GM18517 (cell line): ENCODE measurements around the gene KCNK13.

ENCODE experiments used
- ATAC-seq: cut with Tn5 transposase; IDR thresholded peaks from one replicate; pipeline ENCODE4 v1.9.1; 2021; ENCODE audit warnings: mild to moderate bottlenecking, moderate library complexity; ENCODE audit not compliant: unreplicated experiment

The KCNK13 gene

GRCh38 chr14:90118027-90118426 is 56.2 kb downstream of the KCNK13 start:
- ATAC-seq, result no peak

DNA sequence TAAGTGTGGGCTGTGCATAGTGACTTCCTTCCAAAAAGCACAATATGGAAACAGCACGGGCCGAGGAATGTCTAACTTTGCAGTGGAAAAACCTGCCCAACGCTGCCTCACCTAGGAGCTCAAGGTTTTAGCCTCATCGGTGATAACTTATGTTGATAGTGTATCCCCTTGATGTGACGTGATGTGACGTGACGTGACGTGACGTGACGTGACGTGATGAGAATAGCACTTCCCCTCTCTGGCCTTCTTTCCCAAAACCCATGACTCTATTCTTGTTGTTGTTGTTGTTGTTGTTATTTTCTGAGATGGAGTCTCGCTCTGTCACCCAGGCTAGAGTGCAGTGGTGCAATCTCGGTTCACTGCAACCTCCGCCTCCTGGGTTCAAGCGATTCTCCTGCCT is 64.5 kb downstream of the KCNK13 start:
- no peak for ATAC-seq

- ATAC-seq, result no peak
Observed at GRCh38 chr14:90132821-90133570, 71.2 kb downstream of the KCNK13 start.

GRCh38 chr14:90136904-90137303 is 75.1 kb downstream of the KCNK13 start:
- ATAC-seq, result no peak

- ATAC-seq, result no peak
Observed at GRCh38 chr14:90137807-90138206, 76.0 kb downstream of the KCNK13 start.

GRCh38 chr14:90139199-90139598 is 77.4 kb downstream of the KCNK13 start:
- ATAC-seq, result no peak

DNA sequence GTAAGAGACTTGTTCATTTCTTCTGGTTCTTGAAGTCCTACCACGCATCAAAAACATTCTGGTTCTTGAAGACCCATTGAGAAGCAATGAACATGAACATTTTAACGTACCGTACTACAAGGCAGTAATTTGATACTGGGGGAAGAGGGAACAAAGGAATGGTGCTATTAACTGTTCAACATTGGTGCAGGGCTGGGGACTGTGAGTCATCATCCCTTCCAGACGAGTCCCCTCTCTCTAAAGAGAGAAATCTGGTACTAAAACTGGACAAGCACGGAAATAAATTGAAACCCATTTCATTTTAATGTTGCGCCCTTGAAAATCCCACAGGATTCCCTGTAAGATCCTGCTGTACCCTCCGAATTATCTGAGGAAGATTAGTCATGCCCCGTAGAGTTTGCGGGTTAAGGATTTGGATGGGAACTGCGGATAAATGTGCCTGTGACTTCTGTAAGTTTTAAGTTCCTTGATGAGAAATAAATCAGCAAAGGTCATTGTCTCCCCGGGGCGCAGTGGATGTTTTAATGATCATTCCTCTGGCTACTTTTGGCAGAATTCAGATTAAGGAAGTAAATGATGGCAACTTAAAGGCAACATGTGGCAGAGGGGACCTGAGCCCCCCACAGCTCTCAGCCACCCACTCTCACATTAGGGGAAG is 78.6 kb downstream of the KCNK13 start:
- ATAC-seq, result no peak

DNA sequence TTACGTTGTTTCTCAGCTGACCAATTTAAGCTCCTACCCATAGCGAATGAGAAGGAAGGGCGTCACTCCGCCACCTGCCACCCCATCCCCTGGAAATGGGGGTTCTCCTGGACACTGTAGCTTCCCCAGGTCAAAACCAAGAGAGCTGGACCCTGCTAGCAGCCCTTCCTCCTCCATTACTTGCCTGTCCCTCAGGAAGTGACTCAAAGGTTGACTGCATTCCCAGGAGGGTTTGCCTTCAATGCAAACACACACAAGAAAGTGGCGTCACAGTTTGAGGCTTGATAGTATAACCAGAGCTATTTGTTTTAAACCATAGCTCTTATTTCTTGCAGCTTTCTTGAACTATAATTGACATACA is 79.1 kb downstream of the KCNK13 start:
- ATAC-seq, result no peak

DNA sequence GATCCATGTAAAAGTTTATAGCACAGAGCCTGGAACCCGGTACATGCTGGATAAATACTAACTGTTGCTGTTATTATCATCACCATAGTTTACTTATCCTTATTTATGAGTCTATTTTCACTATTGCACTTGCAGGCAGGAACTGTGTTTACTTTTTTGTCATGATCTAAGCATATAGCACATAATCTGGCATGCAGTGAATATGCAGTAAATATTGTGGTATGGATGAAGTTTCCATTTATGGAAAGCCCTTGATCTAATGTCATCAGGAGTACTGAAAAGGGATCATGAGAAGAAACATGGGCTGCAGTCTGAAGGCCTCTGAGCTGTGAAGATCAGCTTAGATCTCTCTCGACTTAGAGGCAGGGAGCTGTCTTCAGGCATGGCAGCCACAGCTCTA is 91.6 kb downstream of the KCNK13 start:
- ATAC-seq, result no peak

DNA sequence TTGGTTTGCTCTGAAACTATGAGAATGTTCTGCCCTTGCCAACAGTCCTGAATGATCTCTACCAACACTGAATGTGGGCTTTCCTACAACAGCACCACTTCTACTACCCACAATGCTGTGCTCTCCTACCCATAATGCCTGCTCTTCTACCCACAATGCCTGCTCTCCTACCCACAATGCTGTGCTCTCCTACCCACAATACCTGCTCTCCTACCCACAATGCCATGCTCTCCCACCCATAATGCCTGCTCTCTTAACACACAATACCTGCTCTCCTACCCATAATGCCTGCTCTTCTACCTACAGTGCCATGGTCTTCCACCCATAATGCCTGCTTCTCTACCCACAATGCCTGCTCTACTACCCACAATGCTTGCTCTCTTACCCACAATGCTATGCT is 92.3 kb downstream of the KCNK13 start:
- ATAC-seq, result no peak

GRCh38 chr14:90159146-90159545 is 97.4 kb downstream of the KCNK13 start:
- no peak for ATAC-seq

GRCh38 chr14:90159688-90160087 is 97.9 kb downstream of the KCNK13 start:
- no peak for ATAC-seq

GRCh38 chr14:90161129-90161528 is 99.3 kb downstream of the KCNK13 start:
- ATAC-seq, result no peak

DNA sequence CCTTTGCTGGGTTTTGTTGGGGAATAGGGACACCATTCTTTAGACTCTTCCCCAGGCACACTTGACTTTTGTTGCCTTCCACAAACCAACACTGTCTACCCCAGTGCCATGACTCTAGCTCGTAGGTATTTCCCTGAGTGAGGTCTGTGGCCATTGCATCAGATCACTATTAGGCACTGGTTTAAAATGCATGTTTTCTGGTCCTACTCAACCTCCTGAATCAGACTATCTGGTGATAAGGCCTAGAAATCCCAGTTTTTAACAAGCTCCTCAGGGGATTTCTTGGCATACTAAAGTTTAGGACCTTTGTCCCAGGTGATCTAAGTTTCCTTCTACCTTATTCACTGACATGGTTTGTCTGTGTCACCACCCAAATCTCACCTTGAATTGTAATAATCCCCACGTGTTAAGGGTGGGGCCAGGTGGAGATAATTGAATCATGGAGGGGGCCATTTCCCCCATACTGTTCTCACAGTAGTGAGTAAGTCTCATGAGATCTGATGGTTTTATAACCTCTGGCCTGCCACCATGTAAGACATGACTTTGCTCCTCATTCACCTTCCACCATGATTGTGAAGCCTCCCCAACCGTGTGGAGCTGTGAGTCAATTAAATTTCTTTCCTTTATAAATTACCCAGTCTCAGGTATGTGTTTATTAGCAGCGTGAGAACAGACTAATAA is 106.8 kb downstream of the KCNK13 start:
- no peak for ATAC-seq

DNA sequence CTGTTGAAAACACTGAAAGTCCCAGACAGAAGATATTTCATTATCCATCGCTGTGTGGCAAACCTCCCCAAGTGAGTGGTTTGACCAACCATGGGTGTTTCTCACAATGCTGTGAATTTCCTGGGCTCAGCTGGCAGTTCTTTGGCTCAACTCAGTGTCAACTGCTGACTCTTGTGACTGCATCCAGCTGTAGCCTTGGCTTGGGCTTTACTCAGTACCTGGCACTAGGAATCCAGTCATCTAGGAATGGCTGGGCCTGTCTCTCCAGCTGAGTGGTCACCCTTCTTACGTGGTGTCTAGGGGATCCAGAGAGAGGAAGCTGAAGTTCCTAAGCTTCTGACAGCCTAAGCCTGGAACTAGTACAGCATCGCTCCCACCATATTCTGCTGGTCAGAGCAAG is 113.8 kb downstream of the KCNK13 start:
- no peak for ATAC-seq

DNA sequence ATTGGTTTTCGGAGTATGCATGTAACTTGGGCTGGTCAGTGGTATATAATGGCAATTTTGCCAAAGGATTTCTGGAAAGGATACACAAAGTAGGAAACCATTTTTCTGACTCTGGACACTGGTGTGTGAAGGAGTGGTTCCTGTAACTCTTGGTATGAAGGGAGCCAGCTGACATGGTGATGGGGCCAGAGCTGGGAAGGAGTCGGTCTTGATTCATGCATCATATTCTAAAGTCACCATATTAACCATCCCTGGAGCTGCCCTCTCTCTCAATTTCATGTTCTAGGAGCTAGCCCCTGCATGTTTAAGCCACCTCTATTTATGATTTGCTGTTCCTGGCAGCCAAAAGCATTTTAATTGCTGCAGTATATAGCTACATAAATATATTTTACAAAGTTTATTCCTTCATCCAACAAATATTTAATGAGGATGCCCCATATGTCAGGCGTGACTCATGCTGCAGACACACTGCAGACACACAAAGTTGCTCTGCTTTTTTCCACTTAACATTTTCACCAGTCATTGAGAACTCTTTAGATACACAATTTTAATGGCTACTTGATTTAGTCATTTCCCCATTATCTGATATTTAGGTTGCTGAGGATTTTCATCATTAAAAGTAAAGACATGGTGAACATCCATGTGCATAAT is 115.9 kb downstream of the KCNK13 start:
- no peak for ATAC-seq

- no peak for ATAC-seq
Observed at GRCh38 chr14:90179357-90179756, 117.6 kb downstream of the KCNK13 start.

GRCh38 chr14:90179809-90180779 is 118.3 kb downstream of the KCNK13 start:
- no peak for ATAC-seq

DNA sequence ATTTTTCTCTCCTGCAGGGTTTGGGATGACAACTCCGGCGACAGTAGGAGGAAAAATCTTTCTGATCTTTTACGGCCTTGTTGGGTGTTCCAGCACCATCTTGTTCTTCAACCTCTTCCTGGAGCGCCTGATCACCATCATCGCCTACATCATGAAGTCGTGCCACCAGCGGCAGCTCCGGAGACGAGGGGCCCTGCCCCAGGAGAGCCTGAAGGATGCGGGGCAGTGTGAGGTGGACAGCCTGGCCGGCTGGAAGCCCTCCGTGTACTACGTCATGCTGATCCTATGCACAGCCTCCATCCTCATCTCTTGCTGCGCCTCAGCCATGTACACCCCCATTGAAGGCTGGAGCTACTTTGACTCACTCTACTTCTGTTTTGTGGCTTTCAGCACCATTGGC is 122.3 kb downstream of the KCNK13 start:
- no peak for ATAC-seq

DNA sequence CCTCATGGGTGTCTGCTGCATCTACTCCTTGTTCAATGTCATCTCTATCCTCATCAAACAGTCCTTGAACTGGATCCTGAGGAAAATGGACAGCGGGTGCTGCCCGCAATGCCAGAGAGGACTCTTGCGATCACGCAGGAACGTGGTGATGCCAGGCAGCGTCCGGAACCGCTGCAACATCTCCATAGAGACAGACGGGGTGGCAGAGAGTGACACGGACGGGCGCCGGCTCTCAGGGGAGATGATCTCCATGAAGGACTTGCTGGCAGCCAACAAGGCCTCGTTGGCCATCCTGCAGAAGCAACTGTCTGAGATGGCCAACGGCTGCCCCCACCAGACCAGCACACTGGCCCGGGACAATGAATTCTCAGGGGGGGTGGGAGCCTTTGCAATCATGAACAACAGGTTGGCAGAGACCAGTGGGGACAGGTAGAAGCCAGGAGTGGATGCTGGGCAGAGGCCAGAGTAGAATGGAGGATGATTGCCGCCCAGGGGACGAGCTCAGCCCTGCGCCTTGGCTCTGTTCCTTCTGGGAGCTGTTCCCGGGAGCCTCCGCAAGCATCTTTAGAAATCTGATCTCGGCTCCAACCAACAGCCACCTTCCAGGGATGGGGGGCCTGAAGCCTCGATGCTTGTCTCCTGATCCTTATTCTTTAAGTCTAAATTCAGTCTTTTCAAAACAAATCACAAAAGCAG is 122.9 kb downstream of the KCNK13 start:
- no peak for ATAC-seq
